HL-60 (cell line): ENCODE data around the gene CGB2.

Experiments
- CTCF ChIP-seq: IDR thresholded peaks from one replicate; pipeline ENCODE4 v1.5.1; 2011; ENCODE audit warnings: low read length, control low read depth, inconsistent platforms; ENCODE audit not compliant: insufficient read depth
- GABPA ChIP-seq: IDR thresholded peaks from 2 replicates; pipeline ENCODE4 v1.6.1; 2012; ENCODE audit warnings: low read depth
- POLR2AphosphoS5 ChIP-seq: IDR thresholded peaks from 2 replicates; pipeline ENCODE4 v1.6.1; 2012; ENCODE audit warnings: low read depth
- REST ChIP-seq: IDR thresholded peaks from 2 replicates; pipeline ENCODE4 v1.6.1; 2012; ENCODE audit warnings: low read depth; ENCODE audit not compliant: insufficient replicate concordance
- SPI1 ChIP-seq: IDR thresholded peaks from 2 replicates; pipeline ENCODE4 v1.6.1; 2012; ENCODE audit warnings: low read depth, mild to moderate bottlenecking, borderline replicate concordance

GRCh38 chr19:49059053-49059452 lies 27.4 kb downstream of the CGB2 start:
- TF ChIP-seq CTCF: no peak
- no peak for TF ChIP-seq POLR2AphosphoS5
- TF ChIP-seq GABPA: no peak
- TF ChIP-seq REST: no peak
- TF ChIP-seq SPI1: no peak
